Memory B cell (primary cell): ENCODE results near the gene REEP1.

Source experiments
- ATAC-seq: fragments of 150-1000 bp; cut with Tn5 transposase; 2 replicates; pipeline ENCODE4 v1.10.0; 2021; ENCODE audit warnings: low read depth, mild to moderate bottlenecking, moderate library complexity
- DNase-seq, 2 donors: peaks; one replicate each; pipeline ENCODE4 v3.0.0; 2022; ENCODE audit warnings: low spot score in 2 of 2
- H3K27ac Mint-ChIP-seq: one replicate; pipeline ENCODE4 v1.8.0; 2022; ENCODE audit warnings: mild to moderate bottlenecking, moderate library complexity, mixed read lengths
- H3K27me3 Mint-ChIP-seq: one replicate; pipeline ENCODE4 v1.8.0; 2022; ENCODE audit warnings: mixed read lengths
- H3K36me3 Mint-ChIP-seq: one replicate; pipeline ENCODE4 v1.8.0; 2022; ENCODE audit warnings: mild to moderate bottlenecking, mixed read lengths
- H3K4me1 Mint-ChIP-seq: one replicate; pipeline ENCODE4 v1.8.0; 2022; ENCODE audit warnings: mixed read lengths
- H3K4me3 Mint-ChIP-seq: one replicate; pipeline ENCODE4 v1.8.0; 2022; ENCODE audit warnings: mild to moderate bottlenecking, moderate library complexity, mixed read lengths
- H3K9me3 Mint-ChIP-seq: one replicate; pipeline ENCODE4 v1.8.0; 2022; ENCODE audit warnings: mixed read lengths

The REEP1 gene

GRCh38 chr2:86292571-86293515, 44.6 kb downstream of the REEP1 start:
- no peaks in the 10 kb centered on the region for H3K4me1 Mint-ChIP-seq
- H3K27ac Mint-ChIP-seq: no peak overlapping the region
- peaks cover 13% of the 10 kb centered on the region for H3K27me3 Mint-ChIP-seq
- no peak overlapping the region for H3K4me3 Mint-ChIP-seq
- ATAC-seq: no peak
- no peak for DNase-seq
- no peaks in the 10 kb centered on the region for H3K36me3 Mint-ChIP-seq
- H3K9me3 Mint-ChIP-seq: no peaks in the 10 kb centered on the region

DNA sequence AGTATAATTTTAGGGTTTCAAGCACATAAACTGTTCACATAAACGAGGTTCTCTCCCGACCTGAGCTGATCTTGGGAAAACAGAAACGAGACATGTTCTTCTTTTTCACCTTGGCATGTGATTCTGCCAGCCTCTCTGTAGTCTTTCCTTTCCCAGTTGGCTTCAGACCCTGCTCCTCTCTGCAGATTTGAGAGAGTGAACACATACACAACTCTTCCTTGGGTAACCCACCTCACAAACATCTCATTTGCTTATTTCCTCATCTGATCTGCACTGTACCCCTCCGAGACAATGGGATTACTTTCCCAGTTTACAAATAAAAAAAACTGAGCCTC, 46.1 kb downstream of the REEP1 start:
- no peaks in the 10 kb centered on the region for H3K9me3 Mint-ChIP-seq
- no peak overlapping the region for H3K4me3 Mint-ChIP-seq
- no peaks in the 10 kb centered on the region for H3K4me1 Mint-ChIP-seq
- H3K27ac Mint-ChIP-seq: no peak overlapping the region
- DNase-seq (no peak), ATAC-seq (no peak)
- H3K27me3 Mint-ChIP-seq: peaks cover 11% of the 10 kb centered on the region
- H3K36me3 Mint-ChIP-seq: no peaks in the 10 kb centered on the region

DNA sequence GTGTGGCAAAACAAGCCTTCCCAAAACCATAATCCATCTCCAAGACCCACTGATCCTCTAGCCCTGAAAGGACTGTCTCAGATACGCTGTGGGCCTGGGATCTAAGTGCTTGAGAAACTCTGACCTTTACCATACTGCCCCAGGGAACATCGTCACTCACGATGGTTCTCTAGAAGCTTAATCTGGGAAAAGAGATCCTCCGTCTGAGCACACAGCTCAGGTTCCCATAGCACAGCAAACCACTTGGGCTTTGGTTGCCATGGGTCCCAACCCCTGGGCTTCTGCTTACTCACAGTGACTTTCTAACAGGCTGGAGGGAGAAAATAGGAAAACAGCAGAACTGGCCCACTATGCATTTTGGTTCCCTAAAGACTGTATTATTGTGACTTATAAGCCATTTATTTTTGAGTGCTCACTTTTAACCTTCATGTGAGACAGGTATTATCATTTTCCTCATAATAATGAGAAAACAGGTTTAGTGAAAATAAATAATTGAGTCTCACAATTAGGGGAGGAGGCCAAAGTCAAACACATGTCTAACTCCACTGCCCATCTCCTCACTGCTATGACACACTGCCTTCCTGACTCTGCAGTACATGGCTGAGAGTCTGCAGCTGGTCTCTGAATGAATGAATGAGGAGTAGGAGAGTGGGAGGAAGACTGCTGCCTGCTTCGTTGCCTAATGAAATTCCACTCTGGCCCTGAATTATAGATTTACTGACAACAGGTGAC, 46.7 kb downstream of the REEP1 start:
- no peaks in the 10 kb centered on the region for H3K4me1 Mint-ChIP-seq
- DNase-seq (no peak), ATAC-seq (no peak)
- no peaks in the 10 kb centered on the region for H3K9me3 Mint-ChIP-seq
- no peak overlapping the region for H3K27ac Mint-ChIP-seq
- no peak overlapping the region for H3K4me3 Mint-ChIP-seq
- no peaks in the 10 kb centered on the region for H3K36me3 Mint-ChIP-seq
- H3K27me3 Mint-ChIP-seq: peaks cover 14% of the 10 kb centered on the region

DNA sequence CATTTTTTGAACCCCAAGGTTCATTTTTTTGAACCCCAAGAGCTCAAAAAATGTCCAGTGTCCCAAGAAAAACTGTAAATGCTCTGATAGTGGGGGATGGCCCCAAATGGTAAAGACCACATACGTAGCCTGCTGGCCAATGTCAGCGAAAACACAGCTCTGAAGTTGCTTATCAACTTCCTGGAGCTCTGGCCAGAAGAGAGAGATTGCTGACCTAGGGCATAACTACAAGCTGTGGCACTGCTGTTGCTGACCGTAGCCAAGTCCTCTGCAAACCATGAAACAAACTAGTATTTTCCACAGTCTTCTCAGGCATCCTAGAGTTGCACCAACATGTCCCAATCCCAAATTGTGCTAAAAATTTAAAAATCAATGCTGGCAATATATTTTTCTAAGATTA, 50.9 kb downstream of the REEP1 start:
- H3K27me3 Mint-ChIP-seq: peaks cover 14% of the 10 kb centered on the region
- no peak for DNase-seq
- H3K36me3 Mint-ChIP-seq: no peaks in the 10 kb centered on the region
- no peak overlapping the region for H3K4me3 Mint-ChIP-seq
- no peaks in the 10 kb centered on the region for H3K9me3 Mint-ChIP-seq
- H3K4me1 Mint-ChIP-seq: no peaks in the 10 kb centered on the region
- no peak for ATAC-seq
- no peak overlapping the region for H3K27ac Mint-ChIP-seq

DNA sequence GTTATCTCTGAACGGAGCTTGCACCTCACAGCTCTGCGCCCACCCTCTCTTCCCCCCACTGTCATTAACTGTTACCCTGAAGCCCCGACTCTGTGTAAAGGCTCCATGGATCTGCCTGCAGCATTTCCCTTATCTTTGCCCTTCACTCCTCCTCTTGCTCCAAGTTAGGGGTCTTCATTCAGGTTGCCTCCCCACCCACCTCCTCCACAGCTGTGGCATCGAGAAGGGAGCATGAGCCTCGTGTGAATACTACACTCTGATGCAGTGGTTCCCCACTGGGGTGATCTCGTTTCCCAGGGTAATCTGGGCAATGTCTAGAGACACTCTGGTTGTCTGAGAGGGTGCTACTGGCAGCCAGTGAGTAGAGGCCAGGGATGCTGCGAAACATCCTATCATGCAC, 51.4 kb downstream of the REEP1 start:
- ATAC-seq (no peak), DNase-seq (no peak)
- Mint-ChIP-seq H3K36me3 (no peaks in the 10 kb centered on the region), H3K9me3 (no peaks in the 10 kb centered on the region), H3K27me3 (peaks cover 11% of the 10 kb centered on the region), H3K27ac (no peak overlapping the region), H3K4me3 (no peak overlapping the region), H3K4me1 (no peaks in the 10 kb centered on the region)

DNA sequence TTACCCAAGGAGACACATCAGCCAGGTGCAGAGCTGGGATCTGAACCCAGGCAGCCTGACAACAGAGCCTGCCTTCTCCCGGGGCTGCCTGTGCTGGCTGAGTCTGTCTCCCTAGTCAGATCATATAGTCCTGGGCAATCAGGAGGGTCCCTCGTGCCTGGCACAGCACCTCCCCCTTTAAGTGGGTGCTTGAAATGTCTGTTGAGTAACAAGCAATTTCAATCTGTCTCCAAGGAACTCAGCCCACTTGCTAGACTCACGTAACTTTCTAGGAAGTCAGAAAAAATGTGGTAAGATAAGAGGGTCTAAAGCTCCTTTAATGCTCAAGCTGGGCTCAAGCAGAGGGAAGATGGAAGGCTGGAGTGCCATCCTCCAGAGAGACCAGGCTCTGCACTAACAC, 51.9 kb downstream of the REEP1 start:
- ATAC-seq (no peak), DNase-seq (no peak)
- Mint-ChIP-seq H3K27me3 (peaks cover 11% of the 10 kb centered on the region), H3K4me1 (no peaks in the 10 kb centered on the region), H3K27ac (no peak overlapping the region), H3K36me3 (no peaks in the 10 kb centered on the region), H3K9me3 (no peaks in the 10 kb centered on the region), H3K4me3 (no peak overlapping the region)

- ATAC-seq (no peak), DNase-seq (no peak)
- Mint-ChIP-seq H3K27ac (no peak overlapping the region), H3K27me3 (peaks cover 9% of the 10 kb centered on the region), H3K4me1 (no peaks in the 10 kb centered on the region), H3K36me3 (no peaks in the 10 kb centered on the region), H3K9me3 (no peaks in the 10 kb centered on the region), H3K4me3 (no peak overlapping the region)
Observed at GRCh38 chr2:86284987-86285386, 52.4 kb downstream of the REEP1 start.

- Mint-ChIP-seq H3K27me3 (peaks cover 8% of the 10 kb centered on the region), H3K27ac (no peak overlapping the region), H3K9me3 (no peaks in the 10 kb centered on the region), H3K4me1 (no peaks in the 10 kb centered on the region), H3K4me3 (no peak overlapping the region), H3K36me3 (no peaks in the 10 kb centered on the region)
- no peak for DNase-seq
- ATAC-seq: no peak
Observed at GRCh38 chr2:86284401-86284841, 53.0 kb downstream of the REEP1 start.

DNA sequence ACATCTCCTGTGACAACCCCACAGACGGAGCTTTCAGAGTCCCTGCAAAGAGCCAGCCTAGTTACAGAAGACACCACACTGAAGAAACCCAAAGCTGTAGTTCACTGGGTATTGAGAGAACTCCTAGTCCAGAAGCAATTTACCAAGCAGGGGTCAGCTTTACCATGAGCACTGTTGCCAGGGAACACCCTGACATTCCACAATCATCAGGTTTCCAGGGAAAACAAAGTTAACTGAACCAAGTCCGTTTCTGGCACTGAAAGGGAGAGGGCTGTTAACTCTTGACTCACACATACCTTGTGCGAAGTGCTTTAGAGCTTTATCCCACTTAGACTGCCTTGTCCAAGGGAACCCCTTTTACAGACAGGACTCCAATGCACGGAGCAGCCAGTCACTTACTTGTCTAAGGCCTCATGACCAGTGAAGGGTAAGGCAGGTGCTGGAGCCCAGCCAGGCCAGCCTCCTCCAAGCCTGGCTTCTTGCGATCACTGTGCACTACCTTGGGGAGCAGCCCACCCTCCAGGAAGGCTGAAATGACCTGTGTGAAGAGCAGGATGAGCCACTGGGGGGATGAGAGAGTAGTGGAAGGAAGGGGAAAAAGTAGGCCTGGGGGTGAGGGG, 53.9 kb downstream of the REEP1 start:
- no peak for ATAC-seq
- H3K27ac Mint-ChIP-seq: no peak overlapping the region

DNA sequence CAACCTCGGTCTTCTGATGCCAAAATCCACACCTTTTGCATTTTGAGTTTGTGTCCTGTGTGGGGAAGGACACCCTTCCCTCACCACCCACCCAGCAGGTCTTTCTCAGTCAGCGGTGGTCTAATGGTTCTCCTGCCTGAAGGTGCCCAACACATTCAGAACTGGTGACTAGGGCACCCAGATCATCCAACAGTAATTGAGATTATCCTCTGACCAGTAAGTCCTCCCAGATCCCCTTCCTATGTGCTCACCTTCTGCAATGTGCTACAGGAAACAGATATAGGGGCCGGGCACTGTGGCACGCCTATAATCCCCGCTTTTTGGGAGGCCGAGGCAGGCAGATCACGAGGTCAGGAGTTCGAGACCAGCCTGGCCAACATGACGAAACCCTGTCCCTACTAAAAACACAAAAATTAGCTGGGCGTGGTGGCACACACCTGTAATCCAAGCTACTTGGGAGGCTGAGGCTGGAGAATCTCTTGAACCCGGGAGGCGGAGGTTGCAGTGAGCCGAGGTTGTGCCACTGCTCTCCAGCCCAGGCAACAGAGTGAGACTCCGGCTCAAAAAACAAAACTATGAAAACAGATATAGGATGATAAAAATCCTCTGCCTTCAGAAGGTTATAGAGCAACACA, 56.2 kb downstream of the REEP1 start:
- no peaks in the 10 kb centered on the region for H3K36me3 Mint-ChIP-seq

More for the DNA sequence above, 53.9 kb downstream of the REEP1 start:
- H3K36me3 Mint-ChIP-seq: no peaks in the 10 kb centered on the region
- no peak overlapping the region for H3K4me3 Mint-ChIP-seq
- H3K27me3 Mint-ChIP-seq: peaks cover 11% of the 10 kb centered on the region
- H3K4me1 Mint-ChIP-seq: no peaks in the 10 kb centered on the region
- no peak for DNase-seq
- H3K9me3 Mint-ChIP-seq: no peaks in the 10 kb centered on the region

GRCh38 chr2:86280191-86280667, 57.2 kb downstream of the REEP1 start:
- Mint-ChIP-seq H3K27me3 (peaks cover 8% of the 10 kb centered on the region), H3K27ac (no peak overlapping the region), H3K4me1 (no peaks in the 10 kb centered on the region), H3K9me3 (no peaks in the 10 kb centered on the region), H3K36me3 (no peaks in the 10 kb centered on the region), H3K4me3 (no peak overlapping the region)
- DNase-seq (no peak), ATAC-seq (no peak)

More for the DNA sequence above, 56.2 kb downstream of the REEP1 start:
- ATAC-seq (no peak), DNase-seq (no peak)
- Mint-ChIP-seq H3K27ac (no peak overlapping the region), H3K27me3 (peaks cover 10% of the 10 kb centered on the region), H3K9me3 (no peaks in the 10 kb centered on the region), H3K4me3 (no peak overlapping the region), H3K4me1 (no peaks in the 10 kb centered on the region)

- H3K27ac Mint-ChIP-seq: no peak overlapping the region
- H3K4me3 Mint-ChIP-seq: no peak overlapping the region
- peaks cover 11% of the 10 kb centered on the region for H3K9me3 Mint-ChIP-seq
- no peaks in the 10 kb centered on the region for H3K4me1 Mint-ChIP-seq
- DNase-seq (no peak), ATAC-seq (no peak)
- H3K36me3 Mint-ChIP-seq: peaks cover 12% of the 10 kb centered on the region
- peaks cover 3% of the 10 kb centered on the region for H3K27me3 Mint-ChIP-seq
Observed at GRCh38 chr2:86275962-86276361, 61.5 kb downstream of the REEP1 start.

- ATAC-seq: no peak
- Mint-ChIP-seq H3K36me3 (peaks cover 14% of the 10 kb centered on the region), H3K4me1 (no peaks in the 10 kb centered on the region), H3K9me3 (peaks cover 14% of the 10 kb centered on the region), H3K27me3 (peaks cover 3% of the 10 kb centered on the region), H3K4me3 (no peak overlapping the region), H3K27ac (no peak overlapping the region)
- no peak for DNase-seq
Observed at GRCh38 chr2:86275384-86275799, 62.0 kb downstream of the REEP1 start.

DNA sequence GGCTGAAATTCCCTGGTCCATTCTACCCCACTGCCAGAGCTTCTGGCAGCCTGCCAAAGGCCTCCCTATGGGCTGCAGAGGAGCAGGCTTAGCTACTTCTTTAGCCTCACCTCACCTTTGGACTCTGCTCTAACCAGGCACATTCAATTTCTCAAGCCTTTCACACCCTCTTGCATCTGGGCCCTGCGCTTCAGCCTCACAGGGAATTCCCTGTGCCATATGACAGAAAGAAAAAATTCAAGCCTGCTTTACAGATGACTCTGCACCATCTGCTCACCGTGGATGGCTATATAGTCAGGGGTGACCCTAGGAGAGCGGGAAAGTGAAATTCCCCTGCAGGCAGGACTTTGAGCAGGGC, 62.5 kb downstream of the REEP1 start:
- DNase-seq (no peak), ATAC-seq (no peak)
- Mint-ChIP-seq H3K4me3 (no peak overlapping the region), H3K4me1 (no peaks in the 10 kb centered on the region), H3K27me3 (peaks cover 3% of the 10 kb centered on the region), H3K27ac (no peak overlapping the region), H3K9me3 (peaks cover 14% of the 10 kb centered on the region), H3K36me3 (peaks cover 16% of the 10 kb centered on the region)
